Measurements from ENCODE around the gene RAPGEF6.
"Not testable (repeated sequence)": the region's sequence is repeated elsewhere in the genome, so short reads cannot be mapped to it uniquely, and the experiment has no call there.

Gene RAPGEF6

GRCh38 chr5:131622633-131623032 is 12.4 kb downstream of the RAPGEF6 start:
- no peak overlapping the region for H3K4me3 ChIP-seq (ENCODE audit: low read length)
- no peaks in the 10 kb centered on the region for H3K27me3 ChIP-seq (ENCODE audit: control insufficient read depth, low read length)
- H3K36me3 ChIP-seq (ENCODE audit: control insufficient read depth, low read length) = peaks cover 72% of the 10 kb centered on the region
- H4K20me1 ChIP-seq (ENCODE audit: control insufficient read depth, insufficient read depth, low read depth, low read length) = peaks cover 61% of the 10 kb centered on the region
- H3K9me3 ChIP-seq (ENCODE audit: control insufficient read depth, insufficient read depth, low read length) = no peaks in the 10 kb centered on the region
- peaks cover 7% of the 10 kb centered on the region; the same call in 1 of the 2 replicates for H3F3A ChIP-seq (ENCODE audit: control insufficient read depth, insufficient read depth)
- no peak overlapping the region for H3K4me2 ChIP-seq (ENCODE audit: low read length)
- peaks cover 100% of the 10 kb centered on the region for H3K79me2 ChIP-seq (ENCODE audit: control insufficient read depth, low read length)
- 0 out of 2 replicates have a peak, but pooled peaks cover 3% of the 10 kb centered on the region for H3K4me1 ChIP-seq (ENCODE audit: control insufficient read depth, low read length)
- H3K9me2 ChIP-seq (replicated peaks; ENCODE audit: control insufficient read depth, low read length) = no peaks in the 10 kb centered on the region
- TF ChIP-seq EZH2phosphoT487 (IDR thresholded peaks at IDR 0.05; ENCODE audit: borderline replicate concordance, low read length) (no peak), CTCF (IDR thresholded peaks at IDR 0.05; ENCODE audit: low read depth, low read length, poor library complexity, severe bottlenecking) (no peak)
- H3K27ac ChIP-seq (ENCODE audit: low read depth, low read length) = no peak overlapping the region

- Histone ChIP-seq H3K36me3 (ENCODE audit: control insufficient read depth, low read length) (peaks cover 67% of the 10 kb centered on the region), H4K20me1 (ENCODE audit: control insufficient read depth, insufficient read depth, low read depth, low read length) (peaks cover 51% of the 10 kb centered on the region), H3K79me2 (ENCODE audit: control insufficient read depth, low read length) (peaks cover 100% of the 10 kb centered on the region)
- H3K4me1 ChIP-seq (ENCODE audit: control insufficient read depth, low read length); H3F3A ChIP-seq (ENCODE audit: control insufficient read depth, insufficient read depth); H3K9me2 ChIP-seq (replicated peaks; ENCODE audit: control insufficient read depth, low read length); H3K27ac ChIP-seq (ENCODE audit: low read depth, low read length); H3K4me3 ChIP-seq (ENCODE audit: low read length); H3K4me2 ChIP-seq (ENCODE audit: low read length); H3K9me3 ChIP-seq (ENCODE audit: control insufficient read depth, insufficient read depth, low read length); H3K27me3 ChIP-seq (ENCODE audit: control insufficient read depth, low read length): not testable (repeated sequence)
Measured at GRCh38 chr5:131621164-131621563, 13.9 kb downstream of the RAPGEF6 start.

GRCh38 chr5:131619102-131619501 is 15.9 kb downstream of the RAPGEF6 start:
- Histone ChIP-seq H3K27ac (ENCODE audit: low read depth, low read length) (no peak overlapping the region), H3K9me2 (replicated peaks; ENCODE audit: control insufficient read depth, low read length) (no peaks in the 10 kb centered on the region), H3F3A (ENCODE audit: control insufficient read depth, insufficient read depth) (peaks cover 7% of the 10 kb centered on the region; the same call in 1 of the 2 replicates), H3K4me2 (ENCODE audit: low read length) (no peak overlapping the region), H3K9me3 (ENCODE audit: control insufficient read depth, insufficient read depth, low read length) (no peaks in the 10 kb centered on the region), H3K4me3 (ENCODE audit: low read length) (no peak overlapping the region), H3K27me3 (ENCODE audit: control insufficient read depth, low read length) (no peaks in the 10 kb centered on the region), H3K36me3 (ENCODE audit: control insufficient read depth, low read length) (peaks cover 65% of the 10 kb centered on the region), H3K79me2 (ENCODE audit: control insufficient read depth, low read length) (peaks cover 100% of the 10 kb centered on the region), H4K20me1 (ENCODE audit: control insufficient read depth, insufficient read depth, low read depth, low read length) (peaks cover 47% of the 10 kb centered on the region), H3K4me1 (ENCODE audit: control insufficient read depth, low read length) (peaks cover 17% of the 10 kb centered on the region)
- no peak for TF ChIP-seq CTCF (IDR thresholded peaks at IDR 0.05; ENCODE audit: low read depth, low read length, poor library complexity, severe bottlenecking)
- TF ChIP-seq EZH2phosphoT487 (IDR thresholded peaks at IDR 0.05; ENCODE audit: borderline replicate concordance, low read length) = no peak

GRCh38 chr5:131617140-131617822 is 17.7 kb downstream of the RAPGEF6 start:
- Histone ChIP-seq H3K79me2 (ENCODE audit: control insufficient read depth, low read length) (peaks cover 100% of the 10 kb centered on the region), H3K36me3 (ENCODE audit: control insufficient read depth, low read length) (peaks cover 55% of the 10 kb centered on the region), H3K4me2 (ENCODE audit: low read length) (no peak overlapping the region), H3K4me1 (ENCODE audit: control insufficient read depth, low read length) (peaks cover 24% of the 10 kb centered on the region), H3K9me3 (ENCODE audit: control insufficient read depth, insufficient read depth, low read length) (no peaks in the 10 kb centered on the region), H3K9me2 (replicated peaks; ENCODE audit: control insufficient read depth, low read length) (no peaks in the 10 kb centered on the region), H3K4me3 (ENCODE audit: low read length) (no peak overlapping the region), H3K27ac (ENCODE audit: low read depth, low read length) (no peak overlapping the region), H3F3A (ENCODE audit: control insufficient read depth, insufficient read depth) (peaks cover 4% of the 10 kb centered on the region; the same call in 1 of the 2 replicates), H3K27me3 (ENCODE audit: control insufficient read depth, low read length) (no peaks in the 10 kb centered on the region), H4K20me1 (ENCODE audit: control insufficient read depth, insufficient read depth, low read depth, low read length) (peaks cover 42% of the 10 kb centered on the region)
- TF ChIP-seq CTCF (IDR thresholded peaks at IDR 0.05; ENCODE audit: low read depth, low read length, poor library complexity, severe bottlenecking) (no peak), EZH2phosphoT487 (IDR thresholded peaks at IDR 0.05; ENCODE audit: borderline replicate concordance, low read length) (no peak)
